Motor neuron (in vitro differentiated cells): Measurements from ENCODE around the gene ITPRIPL2. TPM values are rescaled to one million over a fixed set of nuclear protein-coding genes. Genes with fewer than 3 reads are reported as not detected.

Source experiments
- ATAC-seq, 8 experiments: fragments of 200-7000 bp; cut with Tn5 transposase; replicated peaks in 6 of 8; 2 replicates each; pipeline ENCODE4 v1.8.0; 2021; ENCODE audit warnings: mild to moderate bottlenecking in 8 of 8, moderate library complexity in 8 of 8
- H3K27ac ChIP-seq, 2 donors: fragments of 250-450 bp; sonication (Bioruptor Pico); 2 replicates each; pipeline ENCODE4 v1.9.0; 2021; ENCODE audit warnings: antibody characterized with exemption in 2 of 2, mild to moderate bottlenecking in 2 of 2, moderate library complexity in 1 of 2
- H3K4me1 ChIP-seq, 2 donors: fragments of 250-450 bp; sonication (Bioruptor Pico); replicated peaks in 1 of 2; 2 replicates each; pipeline ENCODE4 v1.6.1; 2021; ENCODE audit warnings: antibody characterized with exemption in 2 of 2, mild to moderate bottlenecking in 2 of 2, moderate library complexity in 1 of 2
- H3K4me3 ChIP-seq, 5 donors: fragments of 250-450 bp; sonication (Bioruptor Pico); 2 replicates each; pipeline ENCODE4 v1.9.0; 2021; ENCODE audit warnings: antibody characterized with exemption in 5 of 5, mild to moderate bottlenecking in 5 of 5, moderate library complexity in 4 of 5
- WGBS, 10 experiments: fragments of 450-650 bp; shearing (Covaris generic); methylation state at CpG; one replicate each; pipeline ENCODE4 v1.0.0; 2022; 5-methylcytosine and 5-hydroxymethylcytosine counted together
- in situ Hi-C, 9 experiments: fragments of 400-800 bp; cut with MboI; loops; one replicate each; pipeline ENCODE4 v1.15.0; 2021; ENCODE audit warnings: low sequenced_read_pairs in 9 of 9, low pct_unique_long_range_greater_than_20kb in 2 of 9; ENCODE audit not compliant: unreplicated experiment in 9 of 9
- total RNA-seq, 8 experiments: library from RNA; unstranded; fragments of 300-600 nt; gene quantifications; 2 replicates each; pipeline versions ENCODE4 v1.2.3 to v1.2.4, GENCODE V29; 2022

ITPRIPL2 gene
- total RNA-seq, 8 experiments from 2014 or later, result 1.3 to 29.3 (median 7.8) TPM

DNA sequence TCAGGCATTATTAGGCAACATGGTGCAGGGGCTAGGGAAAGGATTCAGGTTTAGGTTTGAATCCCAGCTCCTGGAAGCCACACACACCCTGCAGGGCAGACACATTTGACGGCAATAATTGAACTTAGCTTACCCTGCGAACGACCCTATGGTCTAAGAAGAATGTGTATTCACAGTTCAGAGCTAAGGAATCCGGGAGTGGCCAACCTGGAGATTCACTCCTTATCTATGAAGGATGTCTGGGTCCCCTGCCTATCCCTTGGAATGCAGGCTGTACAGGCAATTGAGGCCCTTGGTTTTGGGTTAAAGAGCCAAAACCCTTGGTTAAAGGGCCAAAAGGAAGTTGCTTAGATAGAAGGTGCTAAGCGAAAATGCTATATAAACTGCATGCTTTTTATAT lies 51.3 kb downstream of the ITPRIPL2 start:
- ATAC-seq, result no peak
- Histone ChIP-seq H3K4me1 (peaks cover 0 to 5% of the 10 kb centered on the region in 2 donors), H3K4me3 (no peak overlapping the region), H3K27ac (no peak overlapping the region)
- in situ Hi-C loops, result loop anchor here in 1 of 9 experiments (25.0 kb wide), 1 partner anchor 347 kb away; the partner anchor contains the start of genes CCP110 and GDE1
- WGBS, 10 experiments, result 41 to 93% (median 80%) methylated on average over 2 to 5 of the region's 5 CpGs; no CpG with 5 or more reads in 3 of the 10 experiments

DNA sequence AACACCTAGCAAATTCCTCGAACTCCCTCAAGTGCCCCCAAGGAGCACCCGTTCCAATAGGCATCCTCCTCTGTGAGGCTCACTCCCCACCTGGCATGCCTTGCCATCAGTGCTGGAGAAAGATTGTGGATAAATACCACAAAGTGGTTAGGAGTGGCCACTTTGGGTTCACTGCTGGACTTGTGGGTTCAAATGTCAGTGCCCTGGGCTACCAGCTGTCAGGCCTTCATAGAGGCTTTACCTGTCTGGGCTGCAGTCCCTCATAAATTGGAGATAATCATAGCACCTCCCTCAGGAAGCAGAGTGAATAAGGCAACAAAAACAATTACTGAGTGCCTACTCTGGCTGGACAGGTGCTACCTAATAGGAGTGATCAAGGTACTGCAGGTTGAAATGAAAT lies 52.7 kb downstream of the ITPRIPL2 start:
- Histone ChIP-seq H3K4me3 (no peak overlapping the region), H3K4me1 (peaks cover 0 to 5% of the 10 kb centered on the region in 2 donors), H3K27ac (no peak overlapping the region)
- in situ Hi-C loops, result loop anchor here in 1 of 9 experiments (25.0 kb wide), 1 partner anchor 346 kb away; the partner anchor contains the start of genes CCP110 and GDE1
- 33 to 100% (median 79%) methylated on average over 1 to 2 of the region's 2 CpGs; no CpG with 5 or more reads in 3 of the 10 experiments for WGBS, 10 experiments
- ATAC-seq, result no peak

DNA sequence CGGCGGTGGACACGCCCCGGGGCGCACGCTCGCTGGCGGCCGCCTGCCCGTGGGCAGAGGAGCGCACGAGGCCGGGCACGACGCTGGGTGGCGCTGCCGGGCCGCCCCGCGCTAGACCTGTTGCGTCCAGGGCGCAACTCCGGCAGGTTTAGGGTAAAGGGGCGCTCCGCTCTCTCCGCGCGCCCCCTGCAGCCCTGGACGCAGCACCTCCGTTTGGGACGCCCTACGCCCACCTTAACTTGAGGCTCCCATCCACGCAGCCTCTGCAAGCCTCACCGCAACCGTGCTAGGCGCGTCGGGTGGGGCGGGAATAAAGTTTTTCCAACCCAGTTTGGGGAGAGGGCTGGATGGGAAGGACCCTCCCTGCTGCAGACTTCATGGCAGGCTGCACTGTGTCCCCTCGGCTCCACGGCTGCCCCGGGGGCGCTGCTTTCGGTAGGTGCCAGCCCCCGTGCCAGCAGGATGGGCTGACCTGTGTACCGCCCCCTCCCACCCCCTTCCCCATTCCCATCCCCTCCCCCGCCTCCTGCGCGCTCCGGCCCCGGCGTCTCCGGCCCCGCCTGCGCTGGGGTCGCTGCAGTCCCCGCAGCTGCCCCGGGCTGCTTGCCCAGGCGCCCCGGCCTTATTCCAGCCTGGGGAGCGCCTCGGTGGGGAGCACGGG lies 54.1 kb downstream of the ITPRIPL2 start, which contains the start of gene SYT17:
TSS of gene SYT17 (plus strand) at position 531 of the 661 bp plus-strand sequence. CDS start 407 bp downstream, outside the sequence.
- 0 to 3% (median 0%) methylated on average over 1 to 16 of the region's 63 CpGs; no CpG with 5 or more reads in 4 of the 10 experiments for WGBS, 10 experiments
- in situ Hi-C loops, result loop anchor here in 1 of 9 experiments (25.0 kb wide), 1 partner anchor 344 kb away; the partner anchor contains the start of genes CCP110 and GDE1
- H3K4me1 ChIP-seq, result peaks cover 0 to 5% of the 10 kb centered on the region in 2 donors
- ATAC-seq, result peak; percentile 81 to 98 (median 85)
- peak within 1 kb of the TSS in 1 of 2 donors; percentile 57 for H3K27ac ChIP-seq
- peak within 1 kb of the TSS; percentile 58 to 79 (median 63) for H3K4me3 ChIP-seq

DNA sequence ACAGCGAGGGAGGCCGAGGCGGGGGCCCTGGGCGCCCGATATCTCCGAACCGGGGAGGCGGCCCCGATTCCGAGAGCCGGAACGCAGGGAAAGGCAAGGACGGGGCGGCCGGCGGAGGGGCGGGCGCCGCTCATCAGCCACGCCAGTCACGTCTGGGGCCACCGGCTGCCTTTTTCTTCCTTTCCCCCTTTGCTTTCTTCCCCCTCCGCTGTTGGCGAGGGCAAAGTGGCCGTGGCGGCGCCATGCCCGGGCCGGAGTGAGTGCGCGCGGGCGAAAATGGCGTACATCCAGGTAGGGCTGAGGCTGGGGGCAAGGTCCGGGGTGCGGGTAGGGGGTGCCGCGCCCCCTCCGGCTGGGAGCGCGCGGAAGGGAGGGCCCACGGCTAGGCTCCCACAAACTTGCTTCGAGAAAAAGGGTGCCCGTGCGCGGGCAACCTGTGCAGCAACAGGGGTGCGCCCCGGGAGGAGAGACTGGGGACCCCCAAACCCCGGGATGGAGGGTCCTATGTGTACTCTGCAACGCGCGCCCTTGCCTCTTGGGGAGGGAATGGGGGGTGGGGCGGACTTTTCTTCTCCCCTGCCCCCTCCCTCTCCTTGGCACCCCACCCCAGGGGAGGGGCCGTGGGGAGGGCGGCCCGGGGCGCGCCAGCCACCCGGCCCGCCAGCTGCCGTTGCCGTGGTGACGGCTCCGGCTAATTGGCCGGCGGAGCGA lies 54.8 kb downstream of the ITPRIPL2 start:
- ATAC-seq, result peak; percentile 6 to 76 (median 66)
- Histone ChIP-seq H3K4me1 (peaks cover 0 to 5% of the 10 kb centered on the region in 2 donors), H3K4me3 (peak overlapping the region; percentile 58 to 79 (median 63)), H3K27ac (peak overlapping the region in 1 of 2 donors; percentile 57)
- WGBS, 10 experiments, result 0% methylated on average over 4 of the region's 68 CpGs; no CpG with 5 or more reads in 9 of the 10 experiments
- in situ Hi-C loops, result loop anchor here in 1 of 9 experiments (25.0 kb wide), 1 partner anchor 344 kb away; the partner anchor contains the start of genes CCP110 and GDE1

DNA sequence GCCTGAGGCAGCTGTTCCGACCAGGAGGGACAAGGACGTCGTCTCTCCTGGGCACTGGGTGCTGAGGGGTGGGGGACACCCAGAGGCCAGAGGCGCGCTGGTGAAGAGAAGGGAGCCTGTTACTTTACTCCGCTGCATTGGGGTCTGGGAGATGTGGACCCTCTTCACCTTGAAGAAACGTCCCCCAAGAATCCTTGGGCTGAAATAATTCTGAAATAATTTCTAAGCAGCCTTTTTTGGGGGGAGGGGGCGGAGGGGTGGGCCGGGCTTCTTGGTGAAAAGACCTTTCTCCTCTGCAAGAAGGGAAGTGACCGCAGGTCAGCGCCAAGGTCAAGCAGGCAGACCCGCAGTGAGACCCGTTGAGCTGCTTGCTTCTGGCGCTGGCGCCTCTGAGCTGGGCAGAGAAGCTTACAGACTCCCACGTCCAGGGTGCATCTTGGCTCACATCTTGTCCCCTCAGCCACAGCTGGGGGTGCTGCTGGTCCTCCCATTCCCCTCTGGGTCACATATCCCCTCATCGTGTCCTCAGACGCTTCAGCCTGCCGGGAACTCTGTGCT lies 55.4 kb downstream of the ITPRIPL2 start:
- Histone ChIP-seq H3K27ac (no peak overlapping the region), H3K4me1 (peaks cover 0 to 5% of the 10 kb centered on the region in 2 donors), H3K4me3 (peak overlapping the region; percentile 58 to 79 (median 63))
- in situ Hi-C loops, result loop anchor here in 1 of 9 experiments (25.0 kb wide), 1 partner anchor 343 kb away; the partner anchor contains the start of genes CCP110 and GDE1
- 0 to 80% (median 0%) methylated on average over 1 of the region's 19 CpGs; no CpG with 5 or more reads in 7 of the 10 experiments for WGBS, 10 experiments
- peak in 4 of 8 experiments; percentile 8 to 15 (median 11) for ATAC-seq

DNA sequence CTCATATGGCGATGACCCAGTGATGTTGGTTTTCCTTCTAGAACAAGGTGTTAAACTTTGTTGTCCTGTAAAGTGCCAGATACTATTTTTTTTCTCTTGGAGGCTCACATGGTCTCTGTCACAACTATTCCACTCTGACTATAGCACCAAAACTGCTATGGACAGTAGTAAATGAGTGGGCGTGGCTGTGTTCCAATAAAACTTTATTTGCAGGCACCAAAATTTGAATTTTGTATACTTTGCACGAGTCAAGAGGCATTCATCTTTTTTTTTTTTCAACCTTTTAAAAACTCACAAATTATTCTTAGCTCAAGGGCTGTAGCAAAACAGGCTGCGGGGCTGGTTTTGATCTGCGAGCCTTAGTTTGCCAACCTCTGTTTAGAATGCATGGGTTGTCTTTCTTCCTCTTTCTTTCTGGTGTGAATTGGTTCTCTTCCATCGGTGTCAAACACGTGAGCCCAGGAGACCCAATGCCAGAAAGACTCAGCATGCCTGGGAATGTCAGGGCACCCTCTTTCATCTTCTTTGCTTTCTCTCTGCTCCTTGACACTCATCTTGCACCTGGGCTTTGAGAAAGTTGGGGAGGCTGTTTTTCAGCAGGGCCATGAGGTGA lies 56.4 kb downstream of the ITPRIPL2 start:
- WGBS, 10 experiments, result 35 to 100% (median 71%) methylated on average over 1 to 7 of the region's 7 CpGs; no CpG with 5 or more reads in 1 of the 10 experiments
- in situ Hi-C loops, result loop anchor here in 2 of 9 experiments (10.0 to 25.0 kb wide), 2 partner anchors 75 to 342 kb away; partner anchors contain the start of genes CCP110 (in 1 of the 2) and GDE1 (in 1 of the 2)
- H3K4me3 ChIP-seq, result no peak overlapping the region
- ATAC-seq, result no peak
- H3K27ac ChIP-seq, result no peak overlapping the region
- H3K4me1 ChIP-seq, result peaks cover 0 to 5% of the 10 kb centered on the region in 2 donors

Other genes starting within 250 kb of the ITPRIPL2 start
- gene SMG1, start 187.6 kb upstream of the ITPRIPL2 start, total RNA-seq, result 100 to 1,000 TPM in 1 of 8 experiments, 10 to 100 TPM in 7; 31.1 to 100 (median 42.5) TPM
- gene TMC7, start 130.0 kb upstream of the ITPRIPL2 start, total RNA-seq, result 1 to 10 TPM in 5 of 8 experiments, under 1 TPM in 3; 0.41 to 2.5 (median 1.5) TPM
- gene COQ7, start 46.4 kb upstream of the ITPRIPL2 start, total RNA-seq, result 10 to 100 TPM; 10.1 to 33.4 (median 20.3) TPM
- 10 to 100 TPM in 1 of 8 experiments, 1 to 10 TPM in 6, under 1 TPM in 1; 0.85 to 37.4 (median 3.6) TPM for gene SYT17, start 54.3 kb downstream of the ITPRIPL2 start, total RNA-seq
- 1 to 10 TPM in 1 of 8 experiments, under 1 TPM in 5, not detected in 2; 0.11 to 2.9 (median 0.41) TPM for gene CLEC19A, start 171.8 kb downstream of the ITPRIPL2 start, total RNA-seq